Right lobe of liver (tissue), 4 donors: ENCODE results near the gene CDC42EP3.

Experiments used
- CTCF ChIP-seq, 4 donors: fragments of 200-600 bp in 3 of 4; fragments of 450-650 bp in 1 of 4; IDR thresholded peaks; one replicate each; pipeline versions ENCODE4 v1.5.1 to v1.8.0; 2016 to 2022; ENCODE audit warnings: antibody characterized with exemption in 4 of 4, mild to moderate bottlenecking in 2 of 4
- POLR2A ChIP-seq: fragments of 450-650 bp; IDR thresholded peaks from one replicate; pipeline ENCODE4 v1.6.1; 2017; ENCODE audit warnings: antibody characterized with exemption, mild to moderate bottlenecking
- donor health status: DM: no; HTN: no; CAD: no.
- donor health status: DM: no; HTN: no; CAD: no.
- donor health status: DM: no; HTN: yes; CAD: no.

DNA sequence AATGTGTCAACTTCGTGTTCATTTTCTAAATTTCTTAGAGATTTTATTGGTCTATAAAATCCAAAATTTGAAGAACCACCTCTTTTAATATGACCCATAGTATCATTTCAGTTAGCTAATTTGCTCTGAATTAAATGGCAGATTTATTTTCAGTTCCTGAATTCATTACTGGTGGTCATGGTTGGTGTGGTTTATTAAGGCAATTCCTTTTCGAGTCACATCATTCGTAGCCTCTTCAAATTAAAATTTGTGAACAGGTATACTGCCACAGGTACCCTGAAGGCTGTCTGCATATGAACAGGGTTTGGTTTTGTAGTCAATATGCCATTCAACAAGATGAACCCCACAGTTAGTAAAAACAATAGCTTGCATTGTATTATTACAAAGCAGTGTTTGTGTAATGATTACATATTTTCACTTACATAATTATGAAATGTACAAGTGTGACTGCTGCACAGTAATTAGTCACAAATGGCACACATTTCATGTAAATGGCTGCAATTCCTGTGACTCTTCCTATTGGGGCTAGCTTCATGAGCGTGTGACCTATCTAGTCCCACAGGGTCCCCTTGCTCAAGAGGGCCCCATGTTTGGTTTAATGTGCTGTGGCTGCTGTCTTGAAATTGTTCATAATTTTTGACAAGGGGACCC is 48.9 kb downstream of the CDC42EP3 start:
- TF ChIP-seq CTCF (IDR thresholded peaks at IDR 0.05) (no peak), POLR2A (no peak)
